ENCODE data around the gene SLC2A11. TPM values are rescaled to one million over a fixed set of nuclear protein-coding genes. Genes with fewer than 3 reads are reported as not detected.
"Not testable (repeated sequence)": the region's sequence is repeated elsewhere in the genome, so short reads cannot be mapped to it uniquely, and the experiment has no call there.

SLC2A11 gene
- total RNA-seq, 2 donors from 2014 or later, result 15.1 to 27.0 TPM

DNA sequence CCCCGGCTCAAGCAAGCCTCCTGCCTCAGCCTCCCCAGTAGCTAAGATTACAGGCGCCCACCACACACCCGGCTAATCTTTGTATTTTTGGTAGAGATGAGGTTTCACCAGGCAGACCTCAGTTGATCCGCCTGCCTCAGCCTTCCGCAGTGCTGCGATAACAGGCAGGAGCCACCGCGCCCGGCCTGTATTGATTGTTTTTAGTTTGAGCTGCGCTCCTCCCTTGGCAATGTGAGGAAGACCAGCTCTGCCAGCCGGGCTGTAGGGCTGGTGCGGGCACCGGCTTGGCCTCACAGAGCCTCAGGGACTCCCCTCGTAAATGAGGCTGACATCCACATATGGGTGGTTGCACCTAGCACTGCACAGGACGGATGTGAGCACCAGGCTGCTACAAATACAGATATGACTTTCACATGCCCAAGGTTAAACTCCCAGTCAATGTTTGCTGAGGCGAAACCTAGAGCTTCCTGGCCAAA is 7.5 kb upstream of the SLC2A11 start:
- H3K4me1 ChIP-seq (replicated peaks), result peaks cover 5% of the 10 kb centered on the region
- intact Hi-C loops (cut with DNase I), result no loop called here
- TF ChIP-seq POLR2AphosphoS5 (IDR thresholded peaks at IDR 0.05) (no peak), POLR2A (IDR thresholded peaks at IDR 0.05) (no peak)
- TF ChIP-seq, protein P1, sequence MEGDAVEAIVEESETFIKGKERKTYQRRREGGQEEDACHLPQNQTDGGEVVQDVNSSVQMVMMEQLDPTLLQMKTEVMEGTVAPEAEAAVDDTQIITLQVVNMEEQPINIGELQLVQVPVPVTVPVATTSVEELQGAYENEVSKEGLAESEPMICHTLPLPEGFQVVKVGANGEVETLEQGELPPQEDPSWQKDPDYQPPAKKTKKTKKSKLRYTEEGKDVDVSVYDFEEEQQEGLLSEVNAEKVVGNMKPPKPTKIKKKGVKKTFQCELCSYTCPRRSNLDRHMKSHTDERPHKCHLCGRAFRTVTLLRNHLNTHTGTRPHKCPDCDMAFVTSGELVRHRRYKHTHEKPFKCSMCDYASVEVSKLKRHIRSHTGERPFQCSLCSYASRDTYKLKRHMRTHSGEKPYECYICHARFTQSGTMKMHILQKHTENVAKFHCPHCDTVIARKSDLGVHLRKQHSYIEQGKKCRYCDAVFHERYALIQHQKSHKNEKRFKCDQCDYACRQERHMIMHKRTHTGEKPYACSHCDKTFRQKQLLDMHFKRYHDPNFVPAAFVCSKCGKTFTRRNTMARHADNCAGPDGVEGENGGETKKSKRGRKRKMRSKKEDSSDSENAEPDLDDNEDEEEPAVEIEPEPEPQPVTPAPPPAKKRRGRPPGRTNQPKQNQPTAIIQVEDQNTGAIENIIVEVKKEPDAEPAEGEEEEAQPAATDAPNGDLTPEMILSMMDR (IDR thresholded peaks at IDR 0.05), result no peak
- no peak for DNase-seq (ENCODE audit: low spot score)
- no peak overlapping the region for H3K4me3 ChIP-seq
- no peaks in the 10 kb centered on the region for H3K9me3 ChIP-seq
- no peaks in the 10 kb centered on the region for H3K36me3 ChIP-seq
- WGBS, result 76% methylated on average over 16 of the region's 16 CpGs
- H3K27me3 ChIP-seq (replicated peaks; ENCODE audit: insufficient read depth), result no peaks in the 10 kb centered on the region
- H3K27ac ChIP-seq, result no peak overlapping the region

DNA sequence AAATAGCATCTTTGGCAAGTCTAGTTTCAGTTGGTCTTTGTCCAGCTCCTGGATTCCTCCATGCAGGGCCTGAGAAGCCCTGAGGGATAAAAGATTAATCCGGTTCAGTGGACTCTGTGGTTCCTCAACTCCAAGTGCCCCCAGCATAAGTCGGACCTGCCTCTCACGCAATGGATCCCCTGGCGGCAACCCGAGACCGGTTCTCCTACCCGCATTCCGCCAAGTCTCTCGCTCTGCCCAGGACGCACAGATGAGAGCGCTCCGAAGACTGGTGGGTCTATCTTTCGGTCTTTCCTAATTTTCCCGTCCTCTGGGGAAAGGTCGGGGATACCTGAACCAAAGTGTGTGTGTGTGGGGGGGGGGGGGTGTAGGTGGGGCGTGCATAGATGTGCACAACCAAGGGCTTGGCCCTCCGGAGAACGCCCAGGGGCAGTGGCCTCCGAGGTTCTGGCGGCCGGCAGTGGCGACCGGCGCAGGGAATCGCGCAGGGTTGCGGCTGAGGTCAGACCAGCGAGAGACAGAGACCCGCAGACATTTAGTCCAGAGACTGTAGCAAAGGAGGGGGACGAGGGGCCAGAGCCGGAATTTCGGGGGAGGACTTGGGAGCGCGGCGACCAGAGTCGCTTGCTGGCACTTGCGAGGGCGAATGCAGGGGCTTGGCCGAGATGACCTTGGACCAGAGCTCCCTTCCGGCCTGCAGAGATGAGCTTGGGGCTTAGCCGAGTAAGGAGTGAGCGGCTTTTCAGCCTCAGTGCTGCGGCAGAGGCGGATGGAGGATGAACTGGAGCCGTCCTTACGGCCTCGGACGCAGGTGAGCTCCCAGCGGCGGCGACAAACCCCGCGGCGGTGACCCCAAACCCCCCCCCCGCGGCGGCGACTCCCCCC is 712 bp upstream of the SLC2A11 start:
- WGBS, result 3% methylated on average over 52 of the region's 58 CpGs
- peak; percentile 42 for DNase-seq (ENCODE audit: low spot score)
- intact Hi-C loops (cut with DNase I), result loop anchor here (5.0 kb wide), 1 partner anchor 325 kb away; no protein-coding TSS in a partner anchor

DNA sequence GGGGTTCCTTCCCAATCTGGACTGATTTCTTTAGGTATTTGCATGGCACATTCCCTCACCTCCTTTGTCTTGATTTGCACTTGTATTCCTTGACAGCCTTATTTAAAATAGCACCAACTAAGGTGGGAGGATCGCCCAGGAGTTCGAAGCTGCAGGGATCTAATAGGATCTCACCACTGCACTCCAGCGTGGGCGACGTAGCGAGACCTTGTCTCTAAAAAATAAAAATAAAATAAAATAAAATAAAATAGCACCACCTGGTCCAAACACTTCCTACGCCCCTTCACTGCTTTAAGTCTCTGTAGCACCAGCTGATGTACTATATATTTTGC is 775 bp downstream of the SLC2A11 start:
- intact Hi-C loops (cut with DNase I), result loop anchor here (5.0 kb wide), 1 partner anchor 326 kb away; no protein-coding TSS in a partner anchor
- 55% methylated on average over 7 of the region's 7 CpGs for WGBS
- H3K9me3 ChIP-seq, result no peaks in the 10 kb centered on the region
- no peaks in the 10 kb centered on the region for H3K36me3 ChIP-seq
- H3K4me1 ChIP-seq (replicated peaks), result no peaks in the 10 kb centered on the region
- no peaks in the 10 kb centered on the region for H3K27me3 ChIP-seq (replicated peaks; ENCODE audit: insufficient read depth)
- TF ChIP-seq, protein P1 (IDR thresholded peaks at IDR 0.05), result peak in 1 of 4 experiments; percentile 13
- TF ChIP-seq POLR2A (IDR thresholded peaks at IDR 0.05) (no peak), POLR2AphosphoS5 (IDR thresholded peaks at IDR 0.05) (no peak)
- peak overlapping the region; percentile 45 to 51 for H3K4me3 ChIP-seq
- H3K27ac ChIP-seq, result no peak overlapping the region
- DNase-seq (ENCODE audit: low spot score), result no peak

More for the DNA sequence above, 712 bp upstream of the SLC2A11 start:
- TF ChIP-seq POLR2AphosphoS5 (IDR thresholded peaks at IDR 0.05), result no peak
- TF ChIP-seq POLR2A (IDR thresholded peaks at IDR 0.05), result no peak
- TF ChIP-seq, protein P1 (IDR thresholded peaks at IDR 0.05), result peak in 1 of 4 experiments; percentile 30
- Histone ChIP-seq H3K4me1 (replicated peaks) (no peaks in the 10 kb centered on the region), H3K4me3 (peak overlapping the region; percentile 45 to 51), H3K9me3 (no peaks in the 10 kb centered on the region), H3K27me3 (replicated peaks; ENCODE audit: insufficient read depth) (no peaks in the 10 kb centered on the region), H3K27ac (peak overlapping the region; percentile 87 to 89), H3K36me3 (no peaks in the 10 kb centered on the region)

DNA sequence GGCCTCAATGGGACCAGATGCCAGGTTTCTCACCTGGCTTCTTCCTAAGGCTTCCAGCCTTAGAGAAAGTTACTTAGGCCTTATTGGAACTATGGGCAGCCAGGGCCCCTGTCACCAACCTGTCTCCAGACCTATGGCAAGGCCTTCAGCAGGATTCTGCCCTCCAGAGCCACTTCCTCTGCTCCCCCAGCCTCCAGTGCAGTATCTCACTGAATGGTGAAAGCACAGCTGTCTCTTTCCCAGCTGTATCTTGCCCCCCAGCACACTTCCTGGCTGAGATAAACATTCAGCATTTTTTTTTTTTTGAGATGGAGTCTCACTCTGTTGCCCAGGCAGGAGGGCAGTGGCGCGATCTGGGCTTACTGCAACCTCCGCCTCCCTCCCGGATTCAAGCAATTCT is 1.5 kb downstream of the SLC2A11 start:
- 96% methylated on average over 4 of the region's 4 CpGs for WGBS
- H3K9me3 ChIP-seq, result no peaks in the 10 kb centered on the region
- H3K27me3 ChIP-seq (replicated peaks; ENCODE audit: insufficient read depth), result no peaks in the 10 kb centered on the region
- TF ChIP-seq, protein P1 (IDR thresholded peaks at IDR 0.05), result no peak
- no peak for TF ChIP-seq POLR2A (IDR thresholded peaks at IDR 0.05)
- no peak overlapping the region for H3K4me3 ChIP-seq
- no peak overlapping the region for H3K27ac ChIP-seq
- intact Hi-C loops (cut with DNase I), result loop anchor here (5.0 kb wide), 1 partner anchor 327 kb away; no protein-coding TSS in a partner anchor
- no peak for DNase-seq (ENCODE audit: low spot score)
- no peaks in the 10 kb centered on the region for H3K4me1 ChIP-seq (replicated peaks)
- H3K36me3 ChIP-seq, result no peaks in the 10 kb centered on the region

DNA sequence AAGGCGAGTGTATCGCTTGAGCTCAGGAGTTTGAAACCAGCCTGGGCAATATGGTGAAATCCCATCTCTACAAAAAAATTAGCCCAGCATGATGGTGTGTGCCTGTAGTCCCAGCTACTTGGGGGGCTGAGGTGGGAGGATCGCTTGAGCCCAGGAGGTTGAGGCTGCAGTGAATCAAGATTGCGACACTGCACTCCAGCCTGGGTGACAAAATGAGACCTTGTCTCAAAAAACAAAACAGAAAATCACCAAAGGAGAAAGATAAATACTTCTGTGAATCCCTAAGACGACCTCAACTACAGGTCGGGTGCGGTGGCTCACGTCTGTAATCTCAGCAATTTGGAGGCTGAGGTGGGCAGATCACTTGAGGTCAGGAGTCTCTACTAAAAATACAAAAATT is 2.5 kb downstream of the SLC2A11 start:
- WGBS, result 97% methylated on average over 8 of the region's 8 CpGs
- DNase-seq (ENCODE audit: low spot score); H3K27ac ChIP-seq; H3K4me1 ChIP-seq (replicated peaks); intact Hi-C loops (cut with DNase I); H3K36me3 ChIP-seq; H3K27me3 ChIP-seq (replicated peaks; ENCODE audit: insufficient read depth); H3K9me3 ChIP-seq; H3K4me3 ChIP-seq: not testable (repeated sequence)

Measured in prostate gland (tissue), 2 donors.